ENCODE measurements around the gene LRRC71.

Gene LRRC71

GRCh38 chr1:156964441-156964840 is 44.0 kb downstream of the LRRC71 start:
- Histone ChIP-seq H3K36me3 (replicated peaks; ENCODE audit: low read depth, low read length) (peaks cover 14% of the 10 kb centered on the region), H2AFZ (ENCODE audit: low read depth, low read length) (no peak overlapping the region), H4K20me1 (ENCODE audit: insufficient read depth, low read length) (no peaks in the 10 kb centered on the region), H3K27ac (ENCODE audit: low read length) (no peak overlapping the region), H3K4me3 (ENCODE audit: low read length) (no peak overlapping the region), H3K4me1 (ENCODE audit: low read length) (peaks cover 7% of the 10 kb centered on the region; the same call in 1 of the 2 replicates), H3K9ac (ENCODE audit: low read length) (no peak overlapping the region), H3K27me3 (ENCODE audit: low read depth, low read length) (no peaks in the 10 kb centered on the region), H3K79me2 (ENCODE audit: low read length) (no peaks in the 10 kb centered on the region), H3K9me3 (ENCODE audit: insufficient read depth, low read length) (no peaks in the 10 kb centered on the region), H3K4me2 (ENCODE audit: low read length) (no peak overlapping the region)
- TF ChIP-seq CTCF (IDR thresholded peaks at IDR 0.05; ENCODE audit: low read depth, low read length): no peak

- no peaks in the 10 kb centered on the region for H4K20me1 ChIP-seq (ENCODE audit: insufficient read depth, low read length)
- TF ChIP-seq EZH2phosphoT487 (IDR thresholded peaks at IDR 0.05; ENCODE audit: low read depth) (no peak), CTCF (IDR thresholded peaks at IDR 0.05; ENCODE audit: low read depth, low read length) (no peak)
- no peaks in the 10 kb centered on the region for H3K9me3 ChIP-seq (ENCODE audit: insufficient read depth, low read length)
- H3K27ac ChIP-seq (ENCODE audit: low read length): no peak overlapping the region
- H3K9ac ChIP-seq (ENCODE audit: low read length): no peak overlapping the region
- no peak overlapping the region for H3K4me3 ChIP-seq (ENCODE audit: low read length)
- H3K4me1 ChIP-seq (ENCODE audit: low read length): no peaks in the 10 kb centered on the region
- peaks cover 8% of the 10 kb centered on the region for H3K36me3 ChIP-seq (replicated peaks; ENCODE audit: low read depth, low read length)
- H3K79me2 ChIP-seq (ENCODE audit: low read length): no peaks in the 10 kb centered on the region
- H3K4me2 ChIP-seq (ENCODE audit: low read length): no peak overlapping the region
- no peaks in the 10 kb centered on the region for H3K27me3 ChIP-seq (ENCODE audit: low read depth, low read length)
- H2AFZ ChIP-seq (ENCODE audit: low read depth, low read length): no peak overlapping the region
These were observed 49.1 kb downstream of the LRRC71 start for GRCh38 chr1:156969496-156969895.

DNA sequence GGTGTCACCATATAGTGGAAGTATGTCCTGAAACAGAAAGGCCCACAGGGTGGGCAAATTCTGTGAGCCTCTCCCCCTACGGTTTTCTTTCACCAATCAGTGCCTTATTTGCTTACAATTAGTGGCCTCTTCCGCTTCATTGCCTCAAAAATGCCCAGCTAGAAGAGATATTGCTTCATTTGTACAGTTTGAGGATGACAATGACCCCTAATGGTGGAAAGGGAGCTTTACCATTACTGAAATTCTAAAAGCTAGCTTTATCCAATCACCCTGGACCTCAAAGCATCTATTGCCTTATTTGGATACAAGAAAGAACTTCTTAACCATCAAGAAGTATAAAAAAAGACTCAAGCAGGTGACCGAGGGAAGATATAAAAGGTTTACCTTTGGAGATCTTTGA is 49.6 kb downstream of the LRRC71 start:
- Histone ChIP-seq H3K9me3 (ENCODE audit: insufficient read depth, low read length) (no peaks in the 10 kb centered on the region), H3K4me3 (ENCODE audit: low read length) (no peak overlapping the region), H2AFZ (ENCODE audit: low read depth, low read length) (no peak overlapping the region), H4K20me1 (ENCODE audit: insufficient read depth, low read length) (no peaks in the 10 kb centered on the region), H3K4me2 (ENCODE audit: low read length) (no peak overlapping the region), H3K79me2 (ENCODE audit: low read length) (no peaks in the 10 kb centered on the region), H3K9ac (ENCODE audit: low read length) (no peak overlapping the region), H3K27me3 (ENCODE audit: low read depth, low read length) (no peaks in the 10 kb centered on the region), H3K27ac (ENCODE audit: low read length) (no peak overlapping the region), H3K36me3 (replicated peaks; ENCODE audit: low read depth, low read length) (peaks cover 10% of the 10 kb centered on the region), H3K4me1 (ENCODE audit: low read length) (no peaks in the 10 kb centered on the region)
- no peak for TF ChIP-seq EZH2phosphoT487 (IDR thresholded peaks at IDR 0.05; ENCODE audit: low read depth)
- TF ChIP-seq CTCF (IDR thresholded peaks at IDR 0.05; ENCODE audit: low read depth, low read length): peak; percentile 47

- Histone ChIP-seq H4K20me1 (ENCODE audit: insufficient read depth, low read length) (no peaks in the 10 kb centered on the region), H3K4me1 (ENCODE audit: low read length) (no peaks in the 10 kb centered on the region), H3K4me3 (ENCODE audit: low read length) (no peak overlapping the region), H3K79me2 (ENCODE audit: low read length) (no peaks in the 10 kb centered on the region), H3K27ac (ENCODE audit: low read length) (no peak overlapping the region), H3K27me3 (ENCODE audit: low read depth, low read length) (no peaks in the 10 kb centered on the region), H3K36me3 (replicated peaks; ENCODE audit: low read depth, low read length) (peaks cover 29% of the 10 kb centered on the region), H3K9me3 (ENCODE audit: insufficient read depth, low read length) (no peaks in the 10 kb centered on the region), H3K9ac (ENCODE audit: low read length) (no peak overlapping the region), H2AFZ (ENCODE audit: low read depth, low read length) (no peak overlapping the region), H3K4me2 (ENCODE audit: low read length) (no peak overlapping the region)
- TF ChIP-seq CTCF (IDR thresholded peaks at IDR 0.05; ENCODE audit: low read depth, low read length): no peak
- TF ChIP-seq EZH2phosphoT487 (IDR thresholded peaks at IDR 0.05; ENCODE audit: low read depth): no peak
These were observed 53.0 kb downstream of the LRRC71 start for GRCh38 chr1:156973417-156973816.
